Suprapubic skin (tissue), 2 donors: ENCODE data around the gene CTU1.

Experiments used
- EP300 ChIP-seq: sonication (generic); formaldehyde crosslinking; IDR thresholded peaks from one replicate; pipeline ENCODE4 v1.6.1; 2017; ENCODE audit warnings: antibody characterized with exemption
- POLR2A ChIP-seq, 2 donors: fragments of 450-650 bp; IDR thresholded peaks; one replicate each; pipeline ENCODE4 v1.6.1; 2017; ENCODE audit warnings: antibody characterized with exemption in 2 of 2, mild to moderate bottlenecking in 2 of 2, moderate library complexity in 2 of 2

DNA sequence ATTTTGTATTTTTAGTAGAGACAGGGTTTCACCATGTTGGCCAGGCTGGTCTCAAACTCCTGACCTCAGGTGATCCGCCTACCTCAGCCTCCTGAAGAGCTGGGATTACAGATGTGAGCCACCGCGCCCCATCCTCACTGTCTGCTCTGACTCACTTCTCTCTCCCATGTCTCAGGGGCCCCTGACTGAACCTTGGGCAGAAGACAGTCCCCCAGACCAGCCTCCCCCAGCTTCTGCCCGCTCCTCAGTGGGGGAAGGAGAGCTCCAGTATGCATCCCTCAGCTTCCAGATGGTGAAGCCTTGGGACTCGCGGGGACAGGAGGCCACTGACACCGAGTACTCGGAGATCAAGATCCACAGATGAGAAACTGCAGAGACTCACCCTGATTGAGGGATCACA lies 21.5 kb upstream of the CTU1 start:
- no peak for TF ChIP-seq POLR2A (IDR thresholded peaks at IDR 0.05)
- no peak for TF ChIP-seq EP300
